Tibial nerve (tissue), 4 donors: ENCODE data around the gene GNL1. TPM values are rescaled to one million over a fixed set of nuclear protein-coding genes. Genes with fewer than 3 reads are reported as not detected.

ENCODE experiments used
- DNase-seq, 2 donors: peaks; one replicate each; pipeline ENCODE4 v3.0.0-alpha.2; 2019; ENCODE audit warnings: low spot score in 2 of 2
- H3K27ac ChIP-seq, 4 donors: fragments of 200-600 bp; sonication (generic) in 3 of 4; one replicate each; pipeline ENCODE4 v1.5.1; 2017 to 2019; ENCODE audit warnings: mild to moderate bottlenecking in 1 of 4
- H3K27me3 ChIP-seq, 2 donors: fragments of 200-600 bp; sonication (generic) in 1 of 2; one replicate each; pipeline versions ENCODE4 v1.5.1 to v1.6.0; 2017 to 2019
- H3K36me3 ChIP-seq, 3 donors: fragments of 200-600 bp; sonication (generic); one replicate each; pipeline ENCODE4 v1.5.1; 2018 to 2019
- H3K4me1 ChIP-seq, 4 donors: fragments of 200-600 bp; sonication (generic) in 3 of 4; one replicate each; pipeline ENCODE4 v1.5.1; 2017 to 2019
- H3K4me3 ChIP-seq, 4 donors: fragments of 200-600 bp; sonication (generic) in 3 of 4; one replicate each; pipeline ENCODE4 v1.5.1; 2017 to 2019; ENCODE audit warnings: mild to moderate bottlenecking in 1 of 4, moderate library complexity in 1 of 4
- H3K9me3 ChIP-seq, 4 donors: fragments of 200-600 bp; sonication (generic) in 3 of 4; one replicate each; pipeline ENCODE4 v1.5.1; 2017 to 2019
- CTCF ChIP-seq, 5 experiments: fragments of 200-600 bp in 3 of 5; fragments of 450-650 bp in 2 of 5; sonication (generic) in 3 of 5; IDR thresholded peaks; one replicate each; pipeline ENCODE4 v1.5.1; 2016 to 2019; ENCODE audit warnings: antibody characterized with exemption in 5 of 5, mild to moderate bottlenecking in 3 of 5, moderate library complexity in 2 of 5
- EP300 ChIP-seq, 2 donors: sonication (generic); formaldehyde crosslinking; IDR thresholded peaks; one replicate each; pipeline ENCODE4 v1.6.1; 2017; ENCODE audit warnings: antibody characterized with exemption in 2 of 2, mild to moderate bottlenecking in 1 of 2
- POLR2A ChIP-seq, 2 donors: fragments of 450-650 bp; IDR thresholded peaks; one replicate each; pipeline ENCODE4 v1.6.1; 2017; ENCODE audit warnings: antibody characterized with exemption in 2 of 2, mild to moderate bottlenecking in 2 of 2, moderate library complexity in 2 of 2
- WGBS, 2 donors: methylation state at CpG; one replicate each; pipeline ENCODE4 v1.1.5; 2018; 5-methylcytosine and 5-hydroxymethylcytosine counted together
- total RNA-seq, 4 donors: library from RNA; depleted of rRNA; stranded (reverse); fragments of >200 nt; gene quantifications; one replicate each; pipeline ENCODE4 v1.1.0, GENCODE V29; 2016

The GNL1 gene
- total RNA-seq, 4 donors from 2014 or later: 38.1 to 45.2 (median 44.3) TPM

GRCh38 chr6:30573113-30573512 lies 16.8 kb upstream of the GNL1 start:
- DNase-seq: no peak
- Histone ChIP-seq H3K9me3 (no peaks in the 10 kb centered on the region), H3K27ac (no peak overlapping the region), H3K4me1 (peaks cover 0 to 47% (median 29%) of the 10 kb centered on the region in 4 donors), H3K4me3 (no peak overlapping the region), H3K27me3 (no peaks in the 10 kb centered on the region), H3K36me3 (peaks cover 0 to 19% (median 7%) of the 10 kb centered on the region in 3 donors)
- WGBS, 2 donors: 59 to 61% methylated on average over 4 of the region's 4 CpGs
- TF ChIP-seq CTCF (IDR thresholded peaks at IDR 0.05) (no peak), EP300 (IDR thresholded peaks at IDR 0.05) (no peak), POLR2A (IDR thresholded peaks at IDR 0.05) (no peak)

GRCh38 chr6:30572148-30572547 lies 15.9 kb upstream of the GNL1 start:
- no peak for DNase-seq
- Histone ChIP-seq H3K27ac (peak overlapping the region in 3 of 4 donors; percentile 83 to 93 (median 90)), H3K36me3 (peaks cover 0 to 10% (median 0%) of the 10 kb centered on the region in 3 donors), H3K4me1 (peaks cover 0 to 47% (median 29%) of the 10 kb centered on the region in 4 donors), H3K9me3 (no peaks in the 10 kb centered on the region), H3K27me3 (no peaks in the 10 kb centered on the region), H3K4me3 (peak overlapping the region; percentile 54 to 88 (median 70))
- TF ChIP-seq POLR2A (IDR thresholded peaks at IDR 0.05) (no peak), EP300 (IDR thresholded peaks at IDR 0.05) (no peak), CTCF (IDR thresholded peaks at IDR 0.05) (no peak)

GRCh38 chr6:30571762-30572082 lies 15.4 kb upstream of the GNL1 start:
- Histone ChIP-seq H3K27me3 (no peaks in the 10 kb centered on the region), H3K27ac (peak overlapping the region; percentile 80 to 93 (median 86)), H3K36me3 (peaks cover 0 to 5% (median 0%) of the 10 kb centered on the region in 3 donors), H3K9me3 (no peaks in the 10 kb centered on the region), H3K4me3 (peak overlapping the region; percentile 54 to 88 (median 70)), H3K4me1 (peaks cover 0 to 47% (median 29%) of the 10 kb centered on the region in 4 donors)
- 1% methylated on average over 8 of the region's 8 CpGs for WGBS, 2 donors
- TF ChIP-seq EP300 (IDR thresholded peaks at IDR 0.05) (no peak), POLR2A (IDR thresholded peaks at IDR 0.05) (no peak), CTCF (IDR thresholded peaks at IDR 0.05) (no peak)
- no peak for DNase-seq

- H3K27ac ChIP-seq: peak within 1 kb of the TSS; percentile 80 to 93 (median 86)
- H3K27me3 ChIP-seq: no peaks in the 10 kb centered on the region
- TF ChIP-seq EP300 (IDR thresholded peaks at IDR 0.05) (peak; percentile 90 to 97), CTCF (IDR thresholded peaks at IDR 0.05) (peak in 2 of 5 experiments; percentile 45 to 52), POLR2A (IDR thresholded peaks at IDR 0.05) (peak; percentile 20 to 84)
- 0 to 1% methylated on average over 52 to 59 of the region's 59 CpGs for WGBS, 2 donors
- H3K9me3 ChIP-seq: no peaks in the 10 kb centered on the region
- H3K4me1 ChIP-seq: peaks cover 0 to 47% (median 29%) of the 10 kb centered on the region in 4 donors
- peak within 1 kb of the TSS; percentile 54 to 88 (median 70) for H3K4me3 ChIP-seq
- H3K36me3 ChIP-seq: peaks cover 0 to under 1% (median 0%) of the 10 kb centered on the region in 3 donors
- DNase-seq: peak; percentile 97
These were observed 14.9 kb upstream of the GNL1 start, which contains the start of gene ABCF1 for GRCh38 chr6:30571075-30571761. Gene ABCF1, plus strand, starts transcription at chr6:30571442. Its CDS starts 46 bp downstream, at chr6:30571488.

- Histone ChIP-seq H3K9me3 (no peaks in the 10 kb centered on the region), H3K27ac (peak overlapping the region; percentile 80 to 93 (median 86)), H3K27me3 (no peaks in the 10 kb centered on the region), H3K36me3 (no peaks in the 10 kb centered on the region), H3K4me3 (peak overlapping the region; percentile 54 to 88 (median 70)), H3K4me1 (peaks cover 0 to 47% (median 29%) of the 10 kb centered on the region in 4 donors)
- TF ChIP-seq POLR2A (IDR thresholded peaks at IDR 0.05) (no peak), CTCF (IDR thresholded peaks at IDR 0.05) (no peak), EP300 (IDR thresholded peaks at IDR 0.05) (no peak)
- 1 to 2% methylated on average over 18 of the region's 18 CpGs for WGBS, 2 donors
- no peak for DNase-seq
These were observed 14.4 kb upstream of the GNL1 start for GRCh38 chr6:30570740-30571074.
